HG02938 (cell line): ENCODE results near the gene TRIM54.
"Not testable (repeated sequence)": the region's sequence is repeated elsewhere in the genome, so short reads cannot be mapped to it uniquely, and the experiment has no call there.

Experiments
- ATAC-seq: cut with Tn5 transposase; IDR thresholded peaks from one replicate; pipeline ENCODE4 v1.9.1; 2021; ENCODE audit warnings: mild to moderate bottlenecking, moderate library complexity; ENCODE audit not compliant: unreplicated experiment

The TRIM54 gene

GRCh38 chr2:27281442-27281841, 787 bp upstream of the TRIM54 start:
- ATAC-seq = no peak

DNA sequence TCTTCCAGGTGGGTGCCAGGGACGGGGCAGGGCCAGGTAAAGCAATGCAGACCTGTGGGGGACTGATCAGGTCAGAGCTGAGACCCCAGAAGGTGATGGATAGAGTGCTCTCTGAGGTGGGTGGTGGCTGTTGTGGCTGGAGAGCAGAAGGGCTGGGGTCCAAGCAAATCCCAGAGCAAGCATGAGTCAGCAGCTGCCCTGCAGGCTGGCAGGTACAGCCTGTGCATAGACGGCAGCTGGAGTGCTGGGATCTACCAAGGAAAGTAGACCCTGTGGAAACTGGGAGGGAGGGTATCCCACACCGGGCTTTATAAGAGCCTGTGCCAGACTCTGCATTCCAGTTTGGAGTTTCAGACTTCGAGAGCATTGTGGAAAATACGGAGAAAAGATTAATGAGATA, 663 bp downstream of the TRIM54 start:
- ATAC-seq = no peak

- no peak for ATAC-seq
Measured at GRCh38 chr2:27284996-27285395, 2.8 kb downstream of the TRIM54 start.

GRCh38 chr2:27285481-27285880, 3.3 kb downstream of the TRIM54 start:
- no peak for ATAC-seq

GRCh38 chr2:27288610-27289009, 6.4 kb downstream of the TRIM54 start:
- ATAC-seq = no peak

DNA sequence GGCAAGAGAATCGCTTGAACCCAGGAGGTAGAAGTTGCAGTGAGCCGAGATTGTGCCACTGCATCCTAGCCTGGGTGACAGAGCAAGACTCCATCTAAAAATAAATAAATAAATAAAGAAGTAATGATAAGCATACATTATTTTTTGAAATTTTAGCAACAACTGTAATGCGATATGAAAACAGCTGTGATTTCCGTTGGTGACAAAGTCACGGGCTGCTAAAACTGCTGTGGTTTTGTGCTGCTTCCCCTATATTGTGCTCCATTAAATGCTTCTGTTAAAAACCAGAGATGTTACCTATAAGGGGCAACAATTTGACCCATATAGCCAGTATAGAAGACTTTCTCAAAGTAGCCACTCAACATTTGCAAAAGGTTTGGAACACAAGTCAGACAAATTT, 8.3 kb downstream of the TRIM54 start:
- no peak for ATAC-seq

DNA sequence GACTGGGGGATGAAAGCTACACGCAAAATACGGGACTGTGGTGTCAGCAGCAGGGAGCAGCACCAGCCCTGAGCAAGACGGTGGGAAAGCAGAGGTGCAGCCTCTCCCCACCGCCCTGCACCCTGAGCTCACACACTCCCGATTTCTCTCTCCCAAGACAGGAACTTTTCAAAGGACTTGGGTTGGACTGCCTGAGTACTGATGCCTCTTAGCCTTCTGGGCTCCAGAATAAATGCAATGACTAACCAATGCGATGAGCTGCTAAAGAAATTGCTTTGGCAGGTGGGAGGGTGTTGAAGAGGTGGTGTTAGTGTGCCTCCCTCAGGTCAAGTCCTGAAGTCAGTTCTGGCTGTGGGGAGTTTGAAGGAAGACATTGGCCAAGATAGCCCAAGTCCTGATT, 9.6 kb downstream of the TRIM54 start:
- no peak for ATAC-seq

- no peak for ATAC-seq
Measured at GRCh38 chr2:27294928-27295327, 12.7 kb downstream of the TRIM54 start.

GRCh38 chr2:27296481-27296880, 14.3 kb downstream of the TRIM54 start:
- no peak for ATAC-seq

GRCh38 chr2:27297195-27297594, 15.0 kb downstream of the TRIM54 start:
- ATAC-seq = no peak

- no peak for ATAC-seq
Measured at GRCh38 chr2:27298391-27299080, 16.3 kb downstream of the TRIM54 start.

DNA sequence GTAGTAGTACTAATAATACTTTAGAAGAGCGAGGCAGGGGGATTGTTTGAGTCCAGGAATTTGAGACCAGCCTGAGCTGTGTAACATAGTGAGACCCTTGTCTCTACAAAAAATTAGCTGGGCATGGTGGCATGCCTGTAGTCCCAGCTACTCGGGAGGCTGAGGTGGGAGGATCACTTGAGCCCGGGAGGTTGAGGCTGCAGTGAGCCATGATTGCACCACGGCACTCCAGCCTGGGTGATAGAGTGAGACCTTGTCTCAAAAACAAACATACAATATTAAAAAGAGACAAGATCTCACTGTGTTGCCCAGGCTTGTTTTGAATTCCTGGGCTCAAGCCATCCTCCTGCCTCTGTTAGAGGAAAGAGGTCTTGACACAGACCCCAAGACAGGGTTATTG, 18.4 kb downstream of the TRIM54 start:
- not testable (repeated sequence) for ATAC-seq

DNA sequence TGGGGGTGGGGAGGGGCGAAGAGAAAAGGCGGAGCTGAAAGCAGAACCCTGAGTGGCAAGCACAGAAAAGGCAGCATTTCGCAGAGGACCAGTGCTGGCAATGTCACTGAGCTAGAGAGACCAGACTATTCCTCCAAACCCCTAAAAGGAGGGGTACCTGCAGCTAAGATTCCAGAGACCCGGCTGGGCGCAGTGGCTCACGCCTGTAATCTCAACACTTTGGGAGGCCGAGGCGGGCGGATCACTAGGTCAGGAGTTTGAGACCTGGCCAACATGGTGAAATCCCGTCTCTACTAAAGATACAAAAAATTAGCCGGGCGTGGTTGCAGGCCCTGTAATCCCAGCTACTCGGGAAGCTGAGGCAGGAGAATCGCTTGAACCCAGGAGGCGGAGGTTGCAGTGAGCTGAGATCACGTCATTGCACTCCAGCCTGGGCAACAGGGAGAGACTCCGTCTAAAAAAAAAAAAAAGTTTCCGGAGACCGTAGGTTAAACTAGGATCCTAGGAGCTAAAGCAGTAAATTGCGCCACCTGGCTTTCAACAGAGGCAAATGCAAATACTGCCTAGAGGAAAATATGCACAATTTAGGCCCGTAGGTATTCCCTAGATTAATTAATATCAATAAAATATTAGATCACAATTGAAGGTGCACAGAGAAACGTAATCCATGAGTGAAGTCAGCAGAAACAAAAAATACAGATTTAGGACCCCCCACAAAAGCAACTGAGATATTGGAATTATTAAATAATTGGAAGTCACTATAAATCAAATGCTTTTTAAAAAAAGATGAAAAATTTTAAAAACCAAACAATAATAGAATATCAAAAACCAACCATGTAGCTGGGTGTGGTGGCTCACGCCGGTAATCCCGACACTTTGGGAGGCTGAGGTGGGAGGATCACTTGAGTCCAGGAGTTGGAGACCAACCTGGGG, 21.1 kb downstream of the TRIM54 start:
- ATAC-seq = no peak

DNA sequence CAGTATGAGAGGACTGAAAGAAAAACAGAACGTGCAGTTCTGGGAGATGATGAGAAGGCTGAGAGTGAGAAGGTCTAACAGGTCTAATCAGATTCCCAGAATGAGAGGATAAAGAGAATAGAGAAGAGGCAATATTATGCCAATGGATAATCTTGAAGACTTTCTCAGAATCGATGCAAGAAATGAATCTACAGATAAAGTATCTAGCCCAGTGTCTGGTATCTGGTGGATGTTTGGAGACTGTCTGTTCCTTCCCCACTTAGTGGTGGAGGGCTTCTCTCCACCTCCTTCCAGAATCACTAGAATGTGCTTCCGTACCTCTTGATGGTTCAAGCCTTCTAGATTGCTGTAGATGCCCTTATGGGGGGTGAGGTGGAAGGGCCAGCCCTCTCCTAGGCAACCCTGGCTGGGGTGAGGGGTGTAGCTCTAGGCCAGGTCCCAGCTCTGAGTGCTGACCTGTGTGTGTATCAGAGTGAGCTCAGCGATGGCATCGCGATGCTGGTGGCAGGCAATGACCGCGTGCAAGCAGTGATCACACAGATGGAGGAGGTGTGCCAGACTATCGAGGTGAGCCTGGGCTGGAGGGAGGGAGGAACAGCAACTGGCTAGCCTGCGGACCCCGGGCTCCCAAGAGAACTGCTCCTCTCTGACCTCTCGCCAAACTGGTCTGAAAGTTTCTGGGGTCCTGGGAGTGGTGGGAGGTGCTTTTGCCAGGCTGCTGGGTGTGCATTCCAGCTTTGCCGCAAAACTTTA, 22.4 kb downstream of the TRIM54 start:
- no peak for ATAC-seq

DNA sequence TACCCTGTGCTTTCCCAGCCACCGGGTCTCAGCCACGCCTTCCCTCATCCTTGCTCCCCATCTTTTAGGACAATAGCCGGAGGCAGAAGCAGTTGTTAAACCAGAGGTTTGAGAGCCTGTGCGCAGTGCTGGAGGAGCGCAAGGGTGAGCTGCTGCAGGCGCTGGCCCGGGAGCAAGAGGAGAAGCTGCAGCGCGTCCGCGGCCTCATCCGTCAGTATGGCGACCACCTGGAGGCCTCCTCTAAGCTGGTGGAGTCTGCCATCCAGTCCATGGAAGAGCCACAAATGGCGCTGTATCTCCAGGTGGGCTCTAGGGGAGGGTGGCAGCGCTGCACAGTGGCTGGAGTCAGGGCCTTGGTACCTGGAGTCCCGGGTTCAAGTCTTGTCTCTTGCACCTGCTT, 23.3 kb downstream of the TRIM54 start:
- no peak for ATAC-seq

DNA sequence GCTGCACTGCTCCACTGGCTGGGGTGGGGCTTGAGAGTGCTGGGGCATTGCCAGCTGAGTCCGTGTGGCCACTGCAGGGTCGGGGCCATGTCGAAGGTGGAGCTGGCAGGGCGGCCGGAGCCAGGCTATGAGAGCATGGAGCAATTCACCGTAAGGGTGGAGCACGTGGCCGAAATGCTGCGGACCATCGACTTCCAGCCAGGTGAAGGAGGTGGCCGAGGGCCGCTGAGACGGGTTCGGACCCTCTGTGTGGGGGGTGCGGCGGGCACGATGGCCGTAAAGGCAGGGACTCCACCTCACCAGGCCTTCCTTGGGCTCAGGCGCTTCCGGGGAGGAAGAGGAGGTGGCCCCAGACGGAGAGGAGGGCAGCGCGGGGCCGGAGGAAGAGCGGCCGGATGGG, 23.9 kb downstream of the TRIM54 start:
- ATAC-seq = no peak

DNA sequence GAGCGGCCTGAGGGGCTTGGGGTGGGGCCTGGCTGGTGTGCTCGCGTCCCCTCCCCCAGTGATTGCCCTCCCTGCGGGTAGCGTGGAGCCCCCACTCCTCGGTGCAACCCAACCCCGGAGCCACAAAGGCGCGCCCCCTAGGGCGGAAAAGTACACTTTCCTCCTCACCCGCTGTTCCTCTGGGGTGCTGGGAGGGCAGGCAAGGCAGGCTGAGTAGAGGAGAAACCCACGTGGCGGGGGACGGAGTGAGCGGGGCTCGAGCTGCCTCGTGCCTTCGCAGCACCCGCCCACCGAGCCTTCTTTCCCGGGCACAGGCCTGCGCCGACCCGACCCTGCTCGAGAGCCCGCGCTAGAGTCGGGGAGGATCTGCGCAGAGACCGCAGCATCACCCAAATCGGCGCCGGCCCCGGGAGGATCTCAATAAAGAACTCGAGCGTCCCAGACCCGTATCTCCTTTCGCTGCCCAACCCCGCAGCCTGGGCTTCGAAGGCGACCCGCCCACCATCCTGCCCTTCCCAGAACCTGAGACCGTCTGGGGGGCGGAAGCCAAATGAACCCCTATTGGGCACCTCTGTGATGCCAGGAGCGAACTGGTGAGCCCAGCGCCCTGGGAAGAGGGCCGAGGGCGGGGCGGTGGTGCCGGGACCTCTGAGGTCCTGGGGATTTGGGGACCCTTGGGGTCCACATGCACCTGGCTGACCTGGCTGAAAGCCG, 24.5 kb downstream of the TRIM54 start:
- ATAC-seq = no peak

GRCh38 chr2:27307287-27307544, 25.0 kb downstream of the TRIM54 start:
- no peak for ATAC-seq

DNA sequence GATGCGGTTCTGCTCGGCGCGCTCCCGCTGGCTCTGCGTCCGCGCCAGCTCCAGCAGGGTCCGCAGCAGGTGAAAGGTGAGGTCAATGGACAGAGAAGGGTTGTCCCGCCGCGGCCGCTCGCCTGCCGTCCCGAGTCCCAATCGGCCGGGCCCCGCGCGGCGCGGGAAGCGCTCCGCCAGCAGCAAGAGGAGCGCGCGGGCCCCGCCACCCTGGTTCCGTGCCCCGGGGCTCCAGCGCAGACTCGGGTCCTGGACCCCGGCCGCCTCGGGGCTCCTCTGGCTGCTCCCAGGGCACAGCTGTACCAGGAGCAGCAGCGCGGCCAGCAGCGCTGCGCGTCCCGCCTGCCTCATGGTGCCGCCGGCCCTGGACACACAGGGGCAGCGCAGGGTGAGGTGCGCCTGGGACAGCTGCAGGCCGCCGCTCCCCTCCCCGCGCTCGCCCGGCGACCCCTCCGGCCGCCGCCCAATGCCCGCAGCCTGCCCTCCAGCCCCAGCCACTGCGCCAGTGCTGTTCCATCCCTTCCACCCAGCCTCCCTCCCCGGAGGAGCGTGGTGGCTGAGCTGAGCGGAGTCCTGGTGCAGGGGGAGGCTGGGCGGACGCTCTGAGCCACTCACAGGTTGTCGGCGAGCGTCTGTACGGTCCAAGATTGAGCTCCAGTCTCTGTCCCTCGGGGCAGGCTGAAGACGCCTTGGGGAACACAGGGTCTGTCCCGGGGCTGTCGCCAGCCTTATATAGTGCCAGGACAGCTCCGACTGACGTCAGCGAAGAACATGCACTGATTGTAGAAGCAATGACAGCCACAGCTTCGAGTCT, 25.5 kb downstream of the TRIM54 start:
- no peak for ATAC-seq

DNA sequence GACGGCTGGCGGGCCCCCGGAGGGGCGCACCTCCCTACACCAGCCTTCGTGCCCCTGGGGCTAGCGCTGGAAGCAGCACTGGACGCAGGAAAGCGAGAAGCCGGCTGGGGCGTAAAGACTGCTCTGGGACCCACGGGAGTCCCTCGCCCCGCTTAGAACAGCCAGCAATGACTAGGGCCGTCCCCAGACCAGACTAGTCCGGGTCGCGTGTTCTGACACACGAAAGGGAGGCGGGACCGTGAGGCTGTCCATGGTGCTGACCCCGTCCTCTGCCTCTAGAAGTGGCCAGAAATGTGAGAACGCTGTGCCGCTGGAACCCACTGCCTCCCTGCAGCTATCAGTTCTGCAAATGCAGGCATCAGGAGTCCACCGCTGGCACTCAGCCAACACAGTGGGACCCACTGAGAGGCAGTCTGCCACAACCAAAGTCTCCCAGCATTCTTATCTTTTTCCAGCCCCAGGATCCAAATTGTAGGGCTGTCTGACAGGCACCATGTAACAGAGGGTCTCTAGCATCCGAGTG, 26.2 kb downstream of the TRIM54 start, which contains the start of gene UCN:
Gene UCN, minus strand, starts transcription at position 87 of the 523 bp plus-strand sequence. CDS start 550 bp downstream, outside the sequence.
- no peak for ATAC-seq
